Ramos (cell line): ENCODE data around the gene SLC1A1.
"Not testable (repeated sequence)": the region's sequence is repeated elsewhere in the genome, so short reads cannot be mapped to it uniquely, and the experiment has no call there.

Experiments
- in situ Hi-C: fragments of 300-500 bp; cut with MboI; formaldehyde crosslinking; loops from one replicate; pipeline ENCODE4 v1.14.3; 2022; ENCODE audit warnings: low sequenced_read_pairs; ENCODE audit not compliant: unreplicated experiment

SLC1A1 gene

DNA sequence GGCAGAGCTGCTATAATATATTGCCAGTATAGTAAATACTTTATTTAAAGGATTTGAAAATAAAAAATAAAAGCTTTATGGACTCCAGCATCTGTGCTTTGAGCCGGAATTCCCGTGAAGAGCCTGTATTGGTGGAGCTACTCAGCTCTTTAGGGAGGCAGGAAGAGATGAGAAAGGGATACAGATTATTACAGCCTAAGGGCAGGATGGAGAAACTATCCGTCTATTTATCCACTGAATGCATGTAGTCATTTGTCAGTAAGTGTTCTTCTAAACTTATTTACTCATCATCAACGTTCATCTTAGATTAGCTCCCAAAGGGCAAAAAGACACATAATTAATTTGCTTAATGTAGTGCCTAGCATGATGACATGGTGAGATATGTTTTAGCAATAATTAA, 48.4 kb downstream of the SLC1A1 start:
- in situ Hi-C loops: no loop called here

DNA sequence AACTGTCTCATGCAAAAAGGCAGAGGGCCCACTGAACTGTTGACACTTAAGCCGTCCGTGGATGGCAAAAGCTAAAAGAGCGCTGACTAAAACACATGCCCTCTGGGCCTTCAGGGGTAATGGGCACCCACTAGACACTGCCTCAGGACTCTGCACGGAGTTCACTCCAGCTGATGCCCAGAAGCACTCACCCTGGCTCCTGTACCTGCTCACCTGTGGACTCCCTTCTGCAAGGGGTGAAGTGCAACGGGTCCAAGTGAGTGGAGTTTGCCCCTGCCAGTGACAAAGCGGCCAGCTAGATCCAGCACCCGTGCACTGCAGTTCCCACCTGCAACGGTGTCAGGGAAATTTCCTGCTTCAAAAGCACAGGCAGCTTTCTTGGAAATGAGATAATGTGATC, 50.2 kb downstream of the SLC1A1 start:
- in situ Hi-C loops: no loop called here

DNA sequence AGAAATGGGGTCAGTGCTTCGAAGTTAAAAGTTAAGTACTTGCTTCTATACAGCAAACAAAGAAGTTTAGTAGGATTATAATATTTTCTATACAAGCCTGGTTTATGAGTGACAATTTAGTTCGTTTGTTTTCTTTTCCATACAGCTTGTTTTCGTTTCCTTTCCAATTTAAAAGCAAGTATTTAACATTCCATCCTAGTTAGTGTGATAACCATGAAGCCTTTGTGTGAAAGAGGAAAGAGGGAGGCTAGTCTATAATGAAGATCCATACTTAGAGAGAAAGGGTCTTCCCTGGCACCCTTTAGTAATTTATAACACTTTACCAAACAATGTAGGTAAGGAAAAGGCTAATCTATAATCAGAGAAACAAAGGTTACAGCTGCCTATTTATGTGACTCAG, 51.0 kb downstream of the SLC1A1 start:
- in situ Hi-C loops: no loop called here

DNA sequence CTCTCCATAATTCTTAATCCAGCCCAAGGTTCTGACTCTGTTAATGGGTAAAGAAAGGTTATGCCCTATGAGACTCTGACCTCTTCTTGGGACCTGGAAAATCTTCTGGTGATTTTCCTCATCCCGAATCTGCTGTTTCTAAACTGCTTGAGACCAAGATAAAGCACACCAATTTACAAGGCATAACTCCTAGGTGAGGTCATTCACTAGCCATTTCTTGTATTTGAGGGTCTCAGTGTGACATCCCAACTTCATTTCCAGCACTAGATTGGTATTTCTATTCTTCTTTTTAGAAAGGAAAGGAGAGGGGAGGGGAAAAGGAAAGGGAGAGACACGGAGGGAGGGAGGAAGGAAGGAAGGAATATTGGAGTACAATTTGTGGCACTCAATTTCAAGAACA, 51.6 kb downstream of the SLC1A1 start:
- in situ Hi-C loops: no loop called here

DNA sequence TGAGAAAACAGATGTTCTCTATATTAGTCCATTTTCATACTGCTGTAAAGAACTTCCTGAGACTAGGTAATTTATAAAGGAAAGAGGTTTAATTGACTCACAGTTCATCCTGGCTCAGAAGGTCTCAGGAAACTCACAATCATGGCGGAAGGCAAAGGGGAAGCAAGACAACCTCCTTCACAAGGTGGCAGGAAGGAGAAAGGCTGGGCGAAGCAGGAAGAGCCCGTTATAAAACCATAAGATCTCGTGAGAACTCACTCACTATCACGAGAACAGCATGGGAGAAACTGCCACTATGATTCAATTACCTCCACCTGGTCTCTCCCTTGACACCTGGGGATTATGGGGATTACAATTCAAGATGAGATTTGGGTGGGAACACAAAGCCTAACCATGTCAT, 54.4 kb downstream of the SLC1A1 start:
- in situ Hi-C loops: not testable (repeated sequence)

DNA sequence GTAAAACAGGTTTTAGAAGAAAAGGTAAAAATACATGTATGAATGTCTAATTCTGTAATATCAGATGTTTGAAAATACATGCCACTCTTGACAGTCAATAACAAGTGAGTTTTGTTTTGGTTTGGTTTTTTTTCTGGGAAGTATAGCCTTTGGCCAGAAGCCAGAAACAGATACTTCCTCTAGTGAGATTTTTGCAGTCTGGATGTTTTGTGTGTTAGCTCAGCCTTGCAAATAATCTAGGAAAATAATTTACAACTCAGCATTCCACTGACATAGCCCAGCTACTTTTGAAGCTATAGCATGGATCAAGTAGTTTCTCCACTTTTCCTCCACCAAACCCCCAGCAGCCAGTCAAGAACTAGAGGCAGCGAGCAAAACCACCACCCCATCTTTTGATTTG, 56.7 kb downstream of the SLC1A1 start:
- in situ Hi-C loops: no loop called here

DNA sequence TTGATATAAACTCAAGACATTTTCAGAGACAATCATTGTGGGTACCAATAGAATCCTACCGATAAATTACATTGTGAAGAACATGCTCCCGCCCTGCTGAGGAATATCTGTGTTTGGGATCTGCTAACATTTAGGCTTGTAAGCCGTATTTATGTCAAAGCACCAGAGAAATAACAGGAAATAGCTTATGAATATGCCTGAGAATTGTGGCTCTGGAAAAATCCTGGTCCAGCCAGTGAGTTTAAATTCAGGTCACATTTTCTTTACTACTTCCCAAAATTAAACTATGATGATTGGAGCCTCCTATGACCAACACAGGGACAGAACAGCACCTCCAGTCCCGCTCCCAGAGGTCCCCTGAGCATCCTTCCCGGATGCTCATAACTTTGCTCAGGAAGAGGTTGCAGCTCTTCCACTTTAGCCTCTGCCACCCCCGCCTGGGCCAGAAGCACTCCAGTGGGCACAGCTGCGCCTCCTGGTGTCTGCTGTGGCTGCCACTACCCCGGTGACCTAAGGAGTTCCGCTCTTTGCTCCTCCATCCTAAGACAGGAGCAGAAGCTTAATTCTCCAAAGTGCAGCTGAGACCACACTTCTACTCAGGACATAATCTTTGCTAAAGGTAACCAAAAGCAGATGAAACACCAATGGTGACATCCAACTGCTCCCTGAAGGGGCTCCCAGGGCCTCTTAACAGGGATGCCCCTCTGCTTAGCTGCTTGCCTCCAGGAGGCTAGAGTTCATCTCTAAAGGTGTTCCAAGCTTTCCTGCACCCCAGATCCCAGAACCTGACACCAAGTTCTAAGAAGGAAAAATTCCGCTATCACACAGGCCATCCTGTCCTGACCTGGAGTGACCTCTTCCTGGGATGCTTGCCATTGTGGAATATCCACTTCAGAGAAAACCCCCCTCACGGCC, 58.8 kb downstream of the SLC1A1 start:
- in situ Hi-C loops: no loop called here

DNA sequence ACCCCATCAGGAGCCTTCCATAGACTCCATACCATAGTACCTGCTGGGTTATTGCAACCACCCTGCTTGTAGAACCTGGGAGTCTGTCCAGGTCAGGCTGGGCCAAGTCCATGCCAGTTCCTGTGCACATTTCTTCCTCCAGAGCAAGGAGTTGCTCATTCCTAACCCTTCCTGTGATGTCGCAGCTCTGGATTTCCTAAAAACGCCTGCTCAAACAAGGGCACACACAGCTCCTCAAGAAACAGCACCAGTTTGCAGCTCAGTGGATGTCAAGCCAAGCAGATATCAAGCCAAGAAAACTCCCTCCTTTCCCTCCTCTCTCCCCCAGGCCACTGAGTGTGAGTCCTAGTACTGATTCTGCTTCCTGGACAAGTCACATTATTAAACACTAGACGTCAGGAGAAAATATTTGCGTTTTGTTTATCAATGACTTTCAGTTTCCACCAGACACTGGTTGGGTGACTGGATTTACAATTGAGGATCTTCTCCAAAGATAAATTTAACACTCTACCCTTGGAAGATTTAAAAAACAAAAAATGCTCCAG, 59.6 kb downstream of the SLC1A1 start:
- in situ Hi-C loops: no loop called here

DNA sequence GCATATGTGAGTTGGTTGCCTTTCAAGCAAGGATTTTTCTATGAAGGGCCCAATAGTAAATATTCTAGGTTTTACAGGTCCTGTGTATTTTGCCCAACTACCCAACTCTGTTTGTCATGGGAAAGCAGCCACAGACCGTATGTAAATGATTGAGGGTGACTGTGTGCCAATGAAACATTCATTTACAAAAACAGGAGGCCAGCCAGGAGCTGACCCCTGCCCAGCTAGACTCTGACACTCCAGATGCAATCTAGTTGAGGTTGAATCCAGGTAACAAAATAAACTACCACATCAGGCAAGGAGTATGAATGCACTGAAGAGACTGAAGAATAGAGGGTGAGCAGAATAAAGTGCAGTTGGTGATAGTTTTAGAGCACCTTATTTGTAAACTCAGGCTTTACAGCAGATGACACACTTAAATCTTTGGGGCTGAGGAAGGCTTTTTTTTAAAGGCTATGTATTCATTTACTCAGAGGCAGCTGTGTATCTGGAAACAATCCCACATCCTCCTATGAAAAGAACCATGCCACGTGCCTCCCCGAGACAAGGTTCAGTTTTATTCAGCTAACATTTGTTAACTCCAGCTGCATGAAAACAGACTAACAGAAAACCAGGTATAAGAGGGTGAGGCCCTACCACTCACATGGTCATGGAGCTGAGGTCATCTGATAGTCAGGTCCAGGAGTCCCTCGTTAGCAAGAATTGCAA, 60.7 kb downstream of the SLC1A1 start:
- in situ Hi-C loops: no loop called here

DNA sequence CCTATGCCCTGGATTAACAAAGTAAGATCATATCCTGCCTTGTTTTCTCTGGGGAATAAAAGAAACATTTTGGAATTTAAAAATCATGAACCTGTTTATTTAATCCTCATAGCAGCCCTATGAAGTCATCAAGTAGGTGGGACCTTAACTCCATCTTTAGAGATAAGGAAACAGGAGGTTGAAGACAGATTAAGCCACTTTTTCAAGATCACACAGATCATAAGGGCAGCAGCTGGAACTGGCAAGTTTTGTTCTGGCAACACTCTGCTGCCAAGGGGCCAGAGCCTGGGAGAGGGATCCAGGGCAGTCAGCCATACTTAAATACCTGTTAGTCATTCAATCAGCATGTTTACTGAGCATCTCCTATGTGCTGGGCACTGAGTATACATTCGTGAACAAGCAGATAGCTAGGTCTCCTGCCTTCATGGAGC, 63.7 kb downstream of the SLC1A1 start:
- in situ Hi-C loops: no loop called here

DNA sequence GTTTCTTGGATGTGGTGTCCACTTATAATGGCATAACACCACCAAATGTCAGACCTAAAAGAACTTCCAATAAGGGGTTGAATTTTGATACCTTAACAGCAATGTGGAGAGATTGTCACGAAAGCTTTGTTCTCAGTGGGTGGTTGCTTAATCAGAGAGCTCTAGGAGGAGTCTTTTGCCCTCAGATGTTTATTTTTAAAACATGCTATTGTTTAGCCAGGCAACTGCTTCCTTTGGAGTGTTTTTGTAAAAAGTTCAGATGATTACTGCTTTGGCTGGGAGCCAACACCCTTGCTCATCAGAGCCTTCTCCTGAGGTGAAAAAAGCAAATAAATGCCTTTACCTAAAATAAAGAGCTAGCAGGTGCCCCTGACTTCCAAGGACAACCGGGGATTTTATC, 65.0 kb downstream of the SLC1A1 start:
- in situ Hi-C loops: no loop called here

DNA sequence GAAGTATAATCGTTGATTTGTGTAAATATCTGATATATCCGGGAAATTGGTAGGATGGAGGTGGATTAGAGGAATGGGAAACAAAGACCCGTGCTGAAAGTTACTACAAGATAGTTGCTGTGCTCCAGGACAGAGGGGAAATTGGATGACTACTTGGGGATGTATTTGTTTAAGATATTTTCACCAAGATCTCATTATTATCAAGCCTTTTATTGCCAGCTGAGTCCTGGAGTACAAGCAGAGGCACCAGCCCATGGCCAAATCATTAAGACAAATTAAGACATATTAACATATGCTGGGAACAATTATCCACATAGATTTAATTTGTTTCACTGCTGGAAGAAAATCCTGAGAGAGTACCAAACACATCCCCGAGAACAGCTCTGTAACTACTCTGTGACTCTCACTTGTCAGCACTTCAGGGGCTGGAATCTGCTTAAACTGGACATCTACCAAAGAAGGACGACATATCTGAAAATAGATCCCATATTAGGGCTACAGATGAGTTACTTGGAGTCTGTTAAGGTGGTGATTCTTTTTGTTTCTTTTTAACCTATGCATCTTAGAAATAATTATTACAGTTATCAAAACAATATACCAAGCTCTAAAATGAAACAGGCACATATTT, 68.2 kb downstream of the SLC1A1 start:
- in situ Hi-C loops: no loop called here

DNA sequence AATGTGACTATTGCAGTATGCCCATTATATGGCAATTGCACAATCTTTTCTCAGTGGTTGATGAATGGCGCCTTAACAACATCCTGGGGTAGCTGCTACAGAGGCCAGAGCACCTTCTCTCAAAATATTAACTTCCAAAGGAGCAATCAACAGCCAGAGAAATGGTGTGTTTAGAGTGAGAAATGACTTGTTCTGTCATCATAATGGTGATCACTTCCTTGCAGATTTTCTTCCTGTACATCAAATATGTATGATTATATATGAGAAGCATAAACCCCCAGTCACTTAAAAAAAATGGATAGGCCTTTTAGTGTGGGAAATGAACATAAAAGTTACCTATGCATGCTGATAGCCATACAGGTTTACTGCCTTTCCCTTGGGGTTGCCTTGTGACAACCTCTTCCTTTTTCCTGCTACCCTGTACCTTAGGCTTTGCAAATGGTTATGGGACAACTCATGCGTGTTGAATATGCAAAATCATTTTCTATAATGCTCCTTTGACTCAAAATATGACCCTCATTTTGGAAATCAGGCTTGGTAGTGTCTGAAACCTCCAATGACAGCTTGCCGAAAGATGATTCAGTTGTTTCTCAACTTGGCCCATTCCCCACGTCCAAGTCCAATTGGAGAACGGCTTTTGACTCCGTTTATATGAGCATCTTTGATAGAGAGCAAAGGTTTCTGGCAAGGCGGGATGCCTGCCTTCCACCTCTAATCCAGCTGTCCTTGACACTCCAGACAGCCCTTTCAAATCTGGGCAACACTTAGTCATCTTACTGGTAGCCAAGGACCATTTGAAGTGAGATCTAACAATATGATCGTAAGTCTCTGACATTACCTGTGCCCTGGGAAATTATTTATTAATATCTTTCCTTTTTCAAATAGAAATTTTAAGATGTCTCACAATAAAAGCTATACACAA, 69.3 kb downstream of the SLC1A1 start:
- in situ Hi-C loops: no loop called here

DNA sequence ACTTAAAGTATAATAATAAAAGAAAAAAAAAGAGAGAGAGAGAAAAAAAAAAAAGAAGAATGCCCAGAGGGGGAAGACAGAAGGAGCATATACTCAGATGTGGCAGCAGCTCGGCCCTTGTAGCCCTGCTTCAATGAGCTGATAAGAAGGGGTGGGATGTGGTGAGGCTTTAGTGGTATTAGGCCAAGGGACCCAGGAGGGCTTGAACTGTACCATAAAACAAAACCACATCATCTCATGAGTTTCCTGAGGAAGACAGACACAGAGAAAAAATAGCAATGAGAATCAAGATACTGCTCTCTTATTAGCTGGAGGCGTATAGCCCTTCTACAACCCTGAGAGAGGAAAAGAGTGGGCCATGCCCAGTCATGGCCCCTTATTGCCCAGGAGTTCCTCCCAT, 72.8 kb downstream of the SLC1A1 start:
- in situ Hi-C loops: no loop called here

DNA sequence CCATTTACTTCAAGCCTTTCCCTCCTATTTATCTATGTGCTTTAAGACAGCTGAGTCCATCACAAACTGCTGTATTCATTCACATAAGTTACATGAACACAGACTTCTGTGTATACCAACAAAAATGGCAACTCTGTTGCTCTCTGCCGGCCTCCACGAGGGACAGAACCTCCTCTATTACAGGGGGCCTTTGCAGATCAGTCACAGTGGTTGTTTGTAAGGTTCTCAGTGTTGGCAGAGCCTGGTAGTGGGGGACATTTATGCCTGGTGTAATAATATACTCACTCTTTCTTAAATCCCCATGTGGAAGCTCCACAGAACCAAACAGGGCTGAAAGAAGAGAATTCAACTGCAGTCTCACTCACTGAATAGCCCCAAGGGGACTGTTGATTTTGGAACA, 76.5 kb downstream of the SLC1A1 start:
- in situ Hi-C loops: no loop called here

DNA sequence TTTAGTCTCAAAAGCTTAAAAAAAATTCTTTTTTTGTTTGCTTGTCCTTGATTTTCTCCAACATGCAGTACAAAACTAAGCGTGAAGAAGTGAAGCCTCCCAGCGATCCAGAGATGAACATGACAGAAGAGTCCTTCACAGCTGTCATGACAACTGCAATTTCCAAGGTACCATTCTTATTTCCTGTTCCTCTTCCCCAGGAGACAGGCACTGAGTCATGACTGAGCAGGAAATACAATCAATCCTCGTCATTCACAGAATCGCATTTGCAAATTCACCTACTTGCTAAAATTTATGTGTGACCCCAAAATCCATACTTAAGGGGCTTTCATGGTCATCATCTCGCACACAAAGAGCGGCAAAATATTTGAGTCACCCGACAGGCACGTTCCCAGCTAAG, 77.3 kb downstream of the SLC1A1 start:
- in situ Hi-C loops: no loop called here

DNA sequence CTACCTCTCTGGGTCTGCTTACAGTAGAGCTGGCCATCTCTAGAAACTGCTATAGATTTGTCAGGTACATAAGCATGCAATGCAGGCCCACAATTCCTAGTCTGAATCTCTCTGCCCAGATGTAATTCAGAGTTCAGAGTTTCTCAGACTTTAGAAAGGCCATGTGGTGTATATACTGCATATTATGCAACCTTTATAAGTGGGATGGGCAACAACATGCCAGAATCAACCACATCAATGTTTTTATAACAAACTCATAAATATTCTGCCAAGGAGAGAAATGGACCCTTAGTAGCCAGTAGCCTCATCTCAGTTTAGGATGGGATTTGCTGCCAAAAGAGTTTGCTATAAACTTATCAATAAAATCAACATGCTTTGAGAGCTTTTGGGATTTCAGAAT, 78.8 kb downstream of the SLC1A1 start:
- in situ Hi-C loops: no loop called here

DNA sequence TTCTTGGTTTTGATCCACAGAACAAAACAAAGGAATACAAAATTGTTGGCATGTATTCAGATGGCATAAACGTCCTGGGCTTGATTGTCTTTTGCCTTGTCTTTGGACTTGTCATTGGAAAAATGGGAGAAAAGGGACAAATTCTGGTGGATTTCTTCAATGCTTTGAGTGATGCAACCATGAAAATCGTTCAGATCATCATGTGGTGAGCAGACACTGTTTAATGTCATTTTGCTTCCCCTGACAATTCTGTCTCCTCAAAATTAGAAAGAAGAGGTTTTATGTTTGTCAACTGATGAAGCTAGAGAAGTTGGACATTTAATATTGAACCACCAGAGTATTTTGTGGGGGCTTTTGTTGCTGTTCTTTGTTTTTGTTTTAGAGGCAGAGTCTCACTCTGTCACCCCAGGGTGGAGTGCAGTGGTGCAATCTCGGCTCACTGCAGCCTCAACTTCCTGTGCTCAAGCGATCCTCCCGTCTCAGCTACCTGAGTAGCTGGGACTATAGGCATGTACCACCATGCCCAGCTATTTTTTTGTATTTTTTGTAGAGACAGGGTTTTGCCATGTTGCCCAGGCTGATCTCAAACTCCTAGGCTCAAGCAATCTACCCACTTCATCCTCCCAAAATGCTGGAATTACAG, 82.0 kb downstream of the SLC1A1 start:
- in situ Hi-C loops: no loop called here

DNA sequence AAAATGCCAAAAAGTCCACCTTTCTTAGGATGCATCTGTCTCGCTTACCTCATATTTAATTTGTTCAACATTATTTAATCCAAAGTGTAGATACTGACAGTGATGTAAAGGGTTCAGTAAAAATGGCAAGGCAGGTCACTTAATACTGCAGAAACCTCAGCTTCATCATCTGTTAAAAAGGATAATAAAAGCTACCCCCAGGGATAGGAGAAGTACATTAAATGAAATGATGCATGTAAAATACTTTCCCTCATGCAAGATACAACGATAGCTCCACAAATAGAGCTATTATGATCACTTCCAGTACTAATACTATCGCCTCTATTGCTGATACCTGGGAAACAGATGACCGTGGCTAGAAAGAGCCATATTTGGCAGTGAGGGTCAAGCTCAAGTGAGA, 82.9 kb downstream of the SLC1A1 start:
- in situ Hi-C loops: no loop called here
